ENCODE results near the gene PCDHA5.
"Not testable (repeated sequence)": the region's sequence is repeated elsewhere in the genome, so short reads cannot be mapped to it uniquely, and the experiment has no call there.

The PCDHA5 gene

GRCh38 chr5:140796718-140797095, 24.7 kb upstream of the PCDHA5 start:
- no peaks in the 10 kb centered on the region for H4K20me1 ChIP-seq
- no peaks in the 10 kb centered on the region for H3K27me3 ChIP-seq
- H3K27ac ChIP-seq = no peak overlapping the region
- no peaks in the 10 kb centered on the region for H3K4me1 ChIP-seq
- no peaks in the 10 kb centered on the region for H3K36me3 ChIP-seq
- H3K9ac ChIP-seq = no peak overlapping the region
- no peak overlapping the region for H3K4me2 ChIP-seq
- no peak overlapping the region; a peak in 1 of 20 replicates for H3K4me3 ChIP-seq
- TF ChIP-seq Cebpa-rat (IDR thresholded peaks at IDR 0.05) = no peak
- H3K9me3 ChIP-seq (replicated peaks in 1 of 11) = peaks cover 62 to 100% (median 76%) of the 10 kb centered on the region in 11 experiments

- H3K4me3 ChIP-seq = no peak within 1 kb of the TSS
- peaks cover 42 to 96% (median 60%) of the 10 kb centered on the region in 11 experiments for H3K9me3 ChIP-seq (replicated peaks in 1 of 11)
- H4K20me1 ChIP-seq = no peaks in the 10 kb centered on the region
- H3K9ac ChIP-seq = no peak within 1 kb of the TSS
- no peak for TF ChIP-seq Cebpa-rat (IDR thresholded peaks at IDR 0.05)
- H3K36me3 ChIP-seq = no peaks in the 10 kb centered on the region; a peak in 1 of 22 replicates
- no peak within 1 kb of the TSS for H3K27ac ChIP-seq
- H3K27me3 ChIP-seq = no peaks in the 10 kb centered on the region
- H3K4me1 ChIP-seq = no peaks in the 10 kb centered on the region
- H3K4me2 ChIP-seq = no peak within 1 kb of the TSS
Observed at GRCh38 chr5:140800816-140801493, 20.5 kb upstream of the PCDHA5 start, which contains the start of gene PCDHA3. Gene PCDHA3, plus strand, starts transcription at chr5:140801057.

GRCh38 chr5:140801494-140801841, 19.9 kb upstream of the PCDHA5 start:
- no peak overlapping the region for H3K4me3 ChIP-seq
- TF ChIP-seq Cebpa-rat (IDR thresholded peaks at IDR 0.05) = no peak
- H3K27me3 ChIP-seq = no peaks in the 10 kb centered on the region
- H3K27ac ChIP-seq = no peak overlapping the region
- H3K4me1 ChIP-seq = no peaks in the 10 kb centered on the region
- no peak overlapping the region for H3K9ac ChIP-seq
- H3K36me3 ChIP-seq = no peaks in the 10 kb centered on the region; a peak in 1 of 22 replicates
- peaks cover 41 to 96% (median 59%) of the 10 kb centered on the region in 11 experiments for H3K9me3 ChIP-seq (replicated peaks in 1 of 11)
- H4K20me1 ChIP-seq = no peaks in the 10 kb centered on the region
- no peak overlapping the region for H3K4me2 ChIP-seq

- not testable (repeated sequence) for H4K20me1 ChIP-seq, H3K27me3 ChIP-seq, H3K36me3 ChIP-seq, H3K4me1 ChIP-seq, H3K9ac ChIP-seq, H3K4me3 ChIP-seq, H3K27ac ChIP-seq, H3K4me2 ChIP-seq
- H3K9me3 ChIP-seq (replicated peaks in 1 of 11) = peaks cover 42 to 96% (median 61%) of the 10 kb centered on the region in 11 experiments
Observed at GRCh38 chr5:140802381-140802780, 19.0 kb upstream of the PCDHA5 start.

GRCh38 chr5:140802781-140803271, 18.6 kb upstream of the PCDHA5 start:
- no peaks in the 10 kb centered on the region; a peak in 1 of 22 replicates for H3K36me3 ChIP-seq
- no peak overlapping the region for H3K4me2 ChIP-seq
- H3K4me1 ChIP-seq = no peaks in the 10 kb centered on the region
- no peak overlapping the region for H3K4me3 ChIP-seq
- H3K27ac ChIP-seq = no peak overlapping the region
- H3K9ac ChIP-seq = no peak overlapping the region
- peaks cover 46 to 96% (median 62%) of the 10 kb centered on the region in 11 experiments for H3K9me3 ChIP-seq (replicated peaks in 1 of 11)
- H4K20me1 ChIP-seq = no peaks in the 10 kb centered on the region
- no peaks in the 10 kb centered on the region for H3K27me3 ChIP-seq
- no peak for TF ChIP-seq Cebpa-rat (IDR thresholded peaks at IDR 0.05)

GRCh38 chr5:140806834-140807775, 14.3 kb upstream of the PCDHA5 start, which contains the start of gene PCDHA4:
Gene PCDHA4, plus strand, starts transcription at chr5:140807068.
- no peak within 1 kb of the TSS for H3K9ac ChIP-seq
- H3K27me3 ChIP-seq = no peaks in the 10 kb centered on the region
- H3K4me2 ChIP-seq = no peak within 1 kb of the TSS
- no peaks in the 10 kb centered on the region; a peak in 1 of 22 replicates for H3K36me3 ChIP-seq
- peaks cover 48 to 77% (median 59%) of the 10 kb centered on the region in 11 experiments for H3K9me3 ChIP-seq (replicated peaks in 1 of 11)
- no peaks in the 10 kb centered on the region for H4K20me1 ChIP-seq
- no peak for TF ChIP-seq Cebpa-rat (IDR thresholded peaks at IDR 0.05)
- no peak within 1 kb of the TSS for H3K4me3 ChIP-seq
- no peaks in the 10 kb centered on the region for H3K4me1 ChIP-seq
- no peak within 1 kb of the TSS for H3K27ac ChIP-seq

- not testable (repeated sequence) for H3K4me2 ChIP-seq, H4K20me1 ChIP-seq, H3K9ac ChIP-seq, H3K27me3 ChIP-seq, H3K4me1 ChIP-seq, H3K27ac ChIP-seq, H3K4me3 ChIP-seq, H3K36me3 ChIP-seq
- H3K9me3 ChIP-seq (replicated peaks in 1 of 11) = peaks cover 36 to 77% (median 46%) of the 10 kb centered on the region in 11 experiments
Observed at GRCh38 chr5:140808241-140808888, 13.0 kb upstream of the PCDHA5 start.

GRCh38 chr5:140808889-140809291, 12.5 kb upstream of the PCDHA5 start:
- TF ChIP-seq Cebpa-rat (IDR thresholded peaks at IDR 0.05) = no peak
- peaks cover 34 to 76% (median 42%) of the 10 kb centered on the region in 11 experiments for H3K9me3 ChIP-seq (replicated peaks in 1 of 11)
- H3K27ac ChIP-seq = no peak overlapping the region
- no peaks in the 10 kb centered on the region for H3K4me1 ChIP-seq
- H4K20me1 ChIP-seq = no peaks in the 10 kb centered on the region
- no peaks in the 10 kb centered on the region for H3K36me3 ChIP-seq
- no peak overlapping the region for H3K4me3 ChIP-seq
- H3K9ac ChIP-seq = no peak overlapping the region
- H3K27me3 ChIP-seq = no peaks in the 10 kb centered on the region
- no peak overlapping the region for H3K4me2 ChIP-seq

- no peak overlapping the region for H3K9ac ChIP-seq
- peaks cover 27 to 40% (median 32%) of the 10 kb centered on the region in 11 experiments for H3K9me3 ChIP-seq (replicated peaks in 1 of 11)
- H3K4me3 ChIP-seq = no peak overlapping the region
- H3K27ac ChIP-seq = no peak overlapping the region
- TF ChIP-seq Cebpa-rat (IDR thresholded peaks at IDR 0.05) = no peak
- no peaks in the 10 kb centered on the region for H4K20me1 ChIP-seq
- H3K4me1 ChIP-seq = no peaks in the 10 kb centered on the region
- no peak overlapping the region for H3K4me2 ChIP-seq
- no peaks in the 10 kb centered on the region for H3K27me3 ChIP-seq
- H3K36me3 ChIP-seq = no peaks in the 10 kb centered on the region
Observed at GRCh38 chr5:140822281-140822629, 842 bp downstream of the PCDHA5 start.

GRCh38 chr5:140822969-140823368, 1.6 kb downstream of the PCDHA5 start:
- H3K4me2 ChIP-seq, H3K27ac ChIP-seq, H4K20me1 ChIP-seq, H3K36me3 ChIP-seq, H3K4me3 ChIP-seq, H3K4me1 ChIP-seq, H3K27me3 ChIP-seq, H3K9ac ChIP-seq: not testable (repeated sequence)
- H3K9me3 ChIP-seq (replicated peaks in 1 of 11) = peaks cover 31 to 45% (median 36%) of the 10 kb centered on the region in 11 experiments

Data from BLaER1 treated with 17β-estradiol and CSF1 and Interleukin-3, amounts not matched to agents 10 nM and 100 nM (cell line).